EL (cell line): ENCODE results near the gene TSPOAP1.

Experiments used
- DNase-seq: peaks from one replicate; pipeline ENCODE4 v3.0.0-alpha.2; 2016

The TSPOAP1 gene

GRCh38 chr17:58328195-58329034 is at the start of gene TSPOAP1:
TSPOAP1 (minus strand) TSS chr17:58328795; CDS start chr17:58327920, 875 bp downstream.
- no peak for DNase-seq

- no peak for DNase-seq
Observed at GRCh38 chr17:58377661-58378060, 49.1 kb upstream of the TSPOAP1 start.

- no peak for DNase-seq
Observed at GRCh38 chr17:58377093-58377601, 48.6 kb upstream of the TSPOAP1 start.

- no peak for DNase-seq
Observed at GRCh38 chr17:58376472-58377000, 47.9 kb upstream of the TSPOAP1 start.

- DNase-seq = no peak
Observed at GRCh38 chr17:58375811-58376210, 47.2 kb upstream of the TSPOAP1 start.

- no peak for DNase-seq
Observed at GRCh38 chr17:58375256-58375655, 46.7 kb upstream of the TSPOAP1 start.

GRCh38 chr17:58373923-58374322 is 45.3 kb upstream of the TSPOAP1 start:
- no peak for DNase-seq

- DNase-seq = no peak
Observed at GRCh38 chr17:58373003-58373402, 44.4 kb upstream of the TSPOAP1 start.

GRCh38 chr17:58371300-58371950 is 42.8 kb upstream of the TSPOAP1 start:
- no peak for DNase-seq

GRCh38 chr17:58370716-58371115 is 42.1 kb upstream of the TSPOAP1 start:
- no peak for DNase-seq

- DNase-seq = no peak
Observed at GRCh38 chr17:58370309-58370708, 41.7 kb upstream of the TSPOAP1 start.

- no peak for DNase-seq
Observed at GRCh38 chr17:58369214-58370031, 40.8 kb upstream of the TSPOAP1 start.

GRCh38 chr17:58368860-58369213 is 40.2 kb upstream of the TSPOAP1 start:
- no peak for DNase-seq

- DNase-seq = no peak
Observed at GRCh38 chr17:58367461-58367860, 38.9 kb upstream of the TSPOAP1 start.

- no peak for DNase-seq
Observed at GRCh38 chr17:58365980-58366595, 37.5 kb upstream of the TSPOAP1 start.

- DNase-seq = no peak
Observed at GRCh38 chr17:58365185-58365979, 36.8 kb upstream of the TSPOAP1 start.

- no peak for DNase-seq
Observed at GRCh38 chr17:58364270-58364942, 35.8 kb upstream of the TSPOAP1 start.

GRCh38 chr17:58363457-58364185 is 35.0 kb upstream of the TSPOAP1 start:
- DNase-seq = no peak

GRCh38 chr17:58362368-58363014 is 33.9 kb upstream of the TSPOAP1 start:
- no peak for DNase-seq
